ENCODE results near the gene S100A6.

S100A6 gene

GRCh38 chr1:153531638-153532037, 4.2 kb downstream of the S100A6 start:
- Histone ChIP-seq H3K4me2 (ENCODE audit: insufficient read depth, low read length) (no peak overlapping the region), H3K4me1 (ENCODE audit: insufficient read depth, low read length) (peaks cover 13% of the 10 kb centered on the region), H3K4me3 (ENCODE audit: low read depth in 1 of 2, low read length in 2 of 2) (no peak overlapping the region), H3K36me3 (ENCODE audit: insufficient read depth, low read length) (no peaks in the 10 kb centered on the region), H3K9ac (ENCODE audit: low read depth, low read length) (no peak overlapping the region), H2AFZ (ENCODE audit: low read depth, low read length) (no peak overlapping the region), H3K27me3 (ENCODE audit: insufficient read depth, low read length, poor library complexity) (peaks cover 2% of the 10 kb centered on the region), H4K20me1 (ENCODE audit: insufficient read depth, low read length) (no peaks in the 10 kb centered on the region), H3K27ac (ENCODE audit: low read length) (0 out of 2 replicates have a peak overlapping the region, but pooled peaks have one; percentile 11), H3K79me2 (ENCODE audit: insufficient read depth, low read length) (no peaks in the 10 kb centered on the region), H3K9me3 (ENCODE audit: insufficient read depth, low read length, severe bottlenecking) (no peaks in the 10 kb centered on the region)
- DNase-seq (no peak), ATAC-seq (ENCODE audit: insufficient read depth, low read depth) (no peak)
- TF ChIP-seq EZH2 (IDR thresholded peaks at IDR 0.05; ENCODE audit: borderline replicate concordance, low read depth, low read length, severe bottlenecking) (no peak), CTCF (IDR thresholded peaks at IDR 0.05; ENCODE audit: borderline replicate concordance, extremely low read depth, low read length, poor library complexity, severe bottlenecking) (no peak)

GRCh38 chr1:153527683-153528040, 8.1 kb downstream of the S100A6 start:
- TF ChIP-seq CTCF (IDR thresholded peaks at IDR 0.05; ENCODE audit: borderline replicate concordance, extremely low read depth, low read length, poor library complexity, severe bottlenecking) (no peak), EZH2 (IDR thresholded peaks at IDR 0.05; ENCODE audit: borderline replicate concordance, low read depth, low read length, severe bottlenecking) (no peak)
- H3K27ac ChIP-seq (ENCODE audit: low read length) = no peak overlapping the region
- H3K9ac ChIP-seq (ENCODE audit: low read depth, low read length) = no peak overlapping the region
- DNase-seq (no peak), ATAC-seq (ENCODE audit: insufficient read depth, low read depth) (no peak)
- H3K27me3 ChIP-seq (ENCODE audit: insufficient read depth, low read length, poor library complexity) = peaks cover 5% of the 10 kb centered on the region
- H3K79me2 ChIP-seq (ENCODE audit: insufficient read depth, low read length) = no peaks in the 10 kb centered on the region
- no peaks in the 10 kb centered on the region for H4K20me1 ChIP-seq (ENCODE audit: insufficient read depth, low read length)
- H3K36me3 ChIP-seq (ENCODE audit: insufficient read depth, low read length) = no peaks in the 10 kb centered on the region
- no peak overlapping the region for H3K4me3 ChIP-seq (ENCODE audit: low read depth in 1 of 2, low read length in 2 of 2)
- no peak overlapping the region for H2AFZ ChIP-seq (ENCODE audit: low read depth, low read length)
- H3K4me1 ChIP-seq (ENCODE audit: insufficient read depth, low read length) = peaks cover 13% of the 10 kb centered on the region
- no peaks in the 10 kb centered on the region for H3K9me3 ChIP-seq (ENCODE audit: insufficient read depth, low read length, severe bottlenecking)
- no peak overlapping the region for H3K4me2 ChIP-seq (ENCODE audit: insufficient read depth, low read length)

- no peaks in the 10 kb centered on the region for H3K36me3 ChIP-seq (ENCODE audit: insufficient read depth, low read length)
- ATAC-seq (ENCODE audit: insufficient read depth, low read depth) = no peak
- no peak overlapping the region for H2AFZ ChIP-seq (ENCODE audit: low read depth, low read length)
- no peaks in the 10 kb centered on the region for H4K20me1 ChIP-seq (ENCODE audit: insufficient read depth, low read length)
- TF ChIP-seq CTCF (IDR thresholded peaks at IDR 0.05; ENCODE audit: borderline replicate concordance, extremely low read depth, low read length, poor library complexity, severe bottlenecking) (no peak), EZH2 (IDR thresholded peaks at IDR 0.05; ENCODE audit: borderline replicate concordance, low read depth, low read length, severe bottlenecking) (no peak)
- H3K27ac ChIP-seq (ENCODE audit: low read length) = no peak overlapping the region
- DNase-seq = no peak
- no peaks in the 10 kb centered on the region for H3K9me3 ChIP-seq (ENCODE audit: insufficient read depth, low read length, severe bottlenecking)
- H3K9ac ChIP-seq (ENCODE audit: low read depth, low read length) = no peak overlapping the region
- H3K4me2 ChIP-seq (ENCODE audit: insufficient read depth, low read length) = no peak overlapping the region
- peaks cover 5% of the 10 kb centered on the region for H3K27me3 ChIP-seq (ENCODE audit: insufficient read depth, low read length, poor library complexity)
- peaks cover 8% of the 10 kb centered on the region for H3K4me1 ChIP-seq (ENCODE audit: insufficient read depth, low read length)
- no peak overlapping the region for H3K4me3 ChIP-seq (ENCODE audit: low read depth in 1 of 2, low read length in 2 of 2)
- H3K79me2 ChIP-seq (ENCODE audit: insufficient read depth, low read length) = no peaks in the 10 kb centered on the region
Measured at GRCh38 chr1:153527023-153527682, 8.6 kb downstream of the S100A6 start.

Data from DND-41 (cell line).